Osteoblast (primary cell): Measurements from ENCODE around the gene HS1BP3. TPM values are rescaled to one million over a fixed set of nuclear protein-coding genes. Genes with fewer than 3 reads are reported as not detected.

Source experiments
- DNase-seq: peaks from one replicate; pipeline ENCODE4 v3.0.0; 2011; ENCODE audit warnings: low spot score, mixed read lengths; ENCODE audit not compliant: insufficient read length; ENCODE audit errors: missing footprints
- H2AFZ ChIP-seq: 2 replicates; pipeline ENCODE4 v1.6.0; 2011; ENCODE audit warnings: mild to moderate bottlenecking, low read length
- H3K27ac ChIP-seq: 2 replicates; pipeline ENCODE4 v1.5.1; 2011; ENCODE audit warnings: mild to moderate bottlenecking, low read depth, low read length, moderate library complexity
- H3K27me3 ChIP-seq: 2 replicates; pipeline ENCODE4 v1.6.0; 2012; ENCODE audit warnings: mild to moderate bottlenecking, control low read depth, inconsistent platforms, low read length, moderate library complexity; ENCODE audit not compliant: insufficient read depth
- H3K36me3 ChIP-seq: 2 replicates; pipeline ENCODE4 v1.5.1; 2011; ENCODE audit warnings: mild to moderate bottlenecking, low read length, control low read depth, moderate library complexity; ENCODE audit not compliant: insufficient read depth
- H3K4me1 ChIP-seq: 2 replicates; pipeline ENCODE4 v1.5.1; 2011; ENCODE audit warnings: mild to moderate bottlenecking, low read length, control low read depth, moderate library complexity; ENCODE audit not compliant: insufficient read depth
- H3K4me2 ChIP-seq: 2 replicates; pipeline ENCODE4 v1.6.0; 2011; ENCODE audit warnings: mild to moderate bottlenecking, low read length; ENCODE audit not compliant: insufficient read depth
- H3K4me3 ChIP-seq: fragments of 200-600 bp; sonication (generic); 3 replicates; pipeline ENCODE4 v1.5.1; 2012; ENCODE audit warnings: mild to moderate bottlenecking, low read length, inconsistent platforms; ENCODE audit not compliant: insufficient read depth
- H3K79me2 ChIP-seq: 2 replicates; pipeline ENCODE4 v1.6.0; 2012; ENCODE audit warnings: mild to moderate bottlenecking, low read length, control low read depth, inconsistent platforms; ENCODE audit not compliant: insufficient read depth
- H3K9me3 ChIP-seq: 2 replicates; pipeline ENCODE4 v1.5.1; 2011; ENCODE audit warnings: low read depth, low read length, control low read depth
- H4K20me1 ChIP-seq: 2 replicates; pipeline ENCODE4 v1.6.0; 2012; ENCODE audit warnings: mild to moderate bottlenecking, low read length, control low read depth; ENCODE audit not compliant: insufficient read depth
- total RNA-seq: library from RNA; depleted of rRNA; stranded (reverse); fragments of >200 nt; gene quantifications from 2 replicates; pipeline ENCODE4 v1.2.3, GENCODE V29; 2012
- TF ChIP-seq, protein P1 (sequence below): IDR thresholded peaks from 2 replicates; pipeline ENCODE4 v1.5.1; 2011; ENCODE audit warnings: mild to moderate bottlenecking, low read depth, low read length, moderate library complexity; ENCODE audit errors: extremely low read depth

Gene HS1BP3
- total RNA-seq, 1 donor, result 47.8 TPM

DNA sequence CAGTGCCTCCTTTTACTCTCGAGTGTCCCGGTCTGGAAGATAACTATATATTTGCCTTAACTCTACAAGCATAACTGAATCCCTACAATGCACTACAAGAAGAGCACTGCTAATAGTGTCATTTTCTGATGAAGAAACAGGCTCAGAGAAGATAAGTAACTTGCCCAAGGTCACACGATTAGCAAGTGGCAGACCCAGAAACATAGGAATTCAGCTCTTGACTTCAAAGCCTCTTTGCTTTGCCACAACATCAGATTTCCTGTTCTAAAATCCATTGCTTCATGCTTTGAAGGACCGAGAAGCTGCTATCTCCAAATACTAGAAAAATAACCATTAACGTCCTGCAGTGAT is 65.6 kb downstream of the HS1BP3 start:
- H3K36me3 ChIP-seq, result no peaks in the 10 kb centered on the region
- no peaks in the 10 kb centered on the region for H3K27me3 ChIP-seq
- no peaks in the 10 kb centered on the region for H3K79me2 ChIP-seq
- TF ChIP-seq, protein P1, sequence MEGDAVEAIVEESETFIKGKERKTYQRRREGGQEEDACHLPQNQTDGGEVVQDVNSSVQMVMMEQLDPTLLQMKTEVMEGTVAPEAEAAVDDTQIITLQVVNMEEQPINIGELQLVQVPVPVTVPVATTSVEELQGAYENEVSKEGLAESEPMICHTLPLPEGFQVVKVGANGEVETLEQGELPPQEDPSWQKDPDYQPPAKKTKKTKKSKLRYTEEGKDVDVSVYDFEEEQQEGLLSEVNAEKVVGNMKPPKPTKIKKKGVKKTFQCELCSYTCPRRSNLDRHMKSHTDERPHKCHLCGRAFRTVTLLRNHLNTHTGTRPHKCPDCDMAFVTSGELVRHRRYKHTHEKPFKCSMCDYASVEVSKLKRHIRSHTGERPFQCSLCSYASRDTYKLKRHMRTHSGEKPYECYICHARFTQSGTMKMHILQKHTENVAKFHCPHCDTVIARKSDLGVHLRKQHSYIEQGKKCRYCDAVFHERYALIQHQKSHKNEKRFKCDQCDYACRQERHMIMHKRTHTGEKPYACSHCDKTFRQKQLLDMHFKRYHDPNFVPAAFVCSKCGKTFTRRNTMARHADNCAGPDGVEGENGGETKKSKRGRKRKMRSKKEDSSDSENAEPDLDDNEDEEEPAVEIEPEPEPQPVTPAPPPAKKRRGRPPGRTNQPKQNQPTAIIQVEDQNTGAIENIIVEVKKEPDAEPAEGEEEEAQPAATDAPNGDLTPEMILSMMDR, result no peak
- H3K4me2 ChIP-seq, result no peak overlapping the region
- H3K4me1 ChIP-seq, result peaks cover 26% of the 10 kb centered on the region
- no peak overlapping the region for H2AFZ ChIP-seq
- H3K27ac ChIP-seq, result no peak overlapping the region
- H3K9me3 ChIP-seq, result no peaks in the 10 kb centered on the region
- no peak overlapping the region for H3K4me3 ChIP-seq
- DNase-seq, result no peak
- no peaks in the 10 kb centered on the region for H4K20me1 ChIP-seq

DNA sequence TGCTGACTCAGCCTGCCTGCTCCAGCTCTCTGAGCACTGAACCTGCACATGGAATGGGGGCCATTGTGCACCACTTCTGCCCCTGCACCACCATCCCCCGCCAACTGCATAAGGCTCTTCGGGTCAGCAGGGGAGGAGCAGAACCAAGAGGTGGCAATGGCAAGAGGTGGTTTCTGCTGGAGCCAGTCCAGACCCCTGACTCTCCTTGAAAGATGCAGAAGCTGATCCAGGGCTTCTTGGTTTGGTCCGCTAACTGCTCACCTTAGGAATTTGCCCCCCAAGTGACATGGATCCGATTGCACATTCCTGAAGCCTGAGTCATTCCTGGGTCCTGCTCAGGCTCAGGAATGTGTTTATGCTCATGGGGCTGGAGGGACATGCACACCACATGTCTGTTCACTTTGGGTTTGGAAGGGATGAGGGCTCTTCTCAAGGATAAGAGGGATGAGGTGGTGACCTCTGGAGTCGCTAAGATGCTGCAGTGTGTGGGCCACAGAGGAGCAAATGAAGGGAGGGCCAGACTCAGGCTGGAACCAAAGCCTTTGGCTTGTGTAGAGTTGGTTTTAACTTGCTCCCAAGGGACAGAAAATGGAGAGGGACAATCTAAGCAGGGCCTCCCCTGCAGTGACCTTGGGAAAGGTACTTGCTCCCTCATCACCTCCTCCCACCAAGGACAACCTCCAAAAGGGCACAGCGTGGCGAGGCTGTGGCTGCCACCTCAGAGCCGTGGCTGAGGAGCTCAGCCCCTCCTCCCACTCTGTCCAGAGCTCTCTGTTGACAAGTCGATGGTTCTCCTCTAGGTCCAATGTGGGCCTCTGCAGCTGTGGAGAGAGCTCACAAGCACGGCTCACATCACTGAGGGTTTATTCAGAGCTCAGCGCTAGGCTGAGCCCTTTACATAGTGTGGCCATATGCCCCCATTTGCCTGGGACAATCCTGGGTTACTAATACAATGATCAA is 66.2 kb downstream of the HS1BP3 start:
- Histone ChIP-seq H3K4me3 (peak overlapping the region; percentile 7), H4K20me1 (no peaks in the 10 kb centered on the region), H3K9me3 (no peaks in the 10 kb centered on the region), H3K79me2 (no peaks in the 10 kb centered on the region), H3K4me2 (peak overlapping the region; percentile 57), H3K27ac (peak overlapping the region; percentile 55), H3K4me1 (peaks cover 23% of the 10 kb centered on the region), H3K27me3 (no peaks in the 10 kb centered on the region), H2AFZ (no peak overlapping the region), H3K36me3 (no peaks in the 10 kb centered on the region)
- TF ChIP-seq, protein P1, result no peak
- DNase-seq, result peak; percentile 94

DNA sequence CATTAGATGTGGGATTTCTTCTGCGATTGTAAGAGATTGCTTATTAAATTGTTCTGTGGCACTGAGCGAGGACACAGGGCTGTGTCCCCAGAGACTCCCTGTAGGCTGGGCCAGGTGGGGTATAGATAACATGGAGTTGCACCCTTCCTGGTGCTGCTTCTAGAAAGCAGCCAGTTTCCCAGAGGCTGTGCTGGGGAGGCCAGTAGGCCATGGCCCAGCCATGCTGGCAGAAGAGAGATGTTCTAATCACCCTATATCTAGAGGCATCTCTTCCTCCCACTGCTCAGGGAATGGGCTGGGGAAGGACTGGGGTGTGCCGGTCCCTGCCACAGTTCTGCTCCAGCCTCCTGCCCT is 66.9 kb downstream of the HS1BP3 start:
- no peak for DNase-seq
- peak overlapping the region; percentile 57 for H3K4me2 ChIP-seq
- H3K27me3 ChIP-seq, result no peaks in the 10 kb centered on the region
- H3K4me1 ChIP-seq, result peaks cover 27% of the 10 kb centered on the region
- no peak overlapping the region for H2AFZ ChIP-seq
- no peak overlapping the region for H3K4me3 ChIP-seq
- H3K36me3 ChIP-seq, result no peaks in the 10 kb centered on the region
- no peaks in the 10 kb centered on the region for H3K79me2 ChIP-seq
- no peaks in the 10 kb centered on the region for H3K9me3 ChIP-seq
- H3K27ac ChIP-seq, result peak overlapping the region; percentile 55
- TF ChIP-seq, protein P1, result no peak
- no peaks in the 10 kb centered on the region for H4K20me1 ChIP-seq

DNA sequence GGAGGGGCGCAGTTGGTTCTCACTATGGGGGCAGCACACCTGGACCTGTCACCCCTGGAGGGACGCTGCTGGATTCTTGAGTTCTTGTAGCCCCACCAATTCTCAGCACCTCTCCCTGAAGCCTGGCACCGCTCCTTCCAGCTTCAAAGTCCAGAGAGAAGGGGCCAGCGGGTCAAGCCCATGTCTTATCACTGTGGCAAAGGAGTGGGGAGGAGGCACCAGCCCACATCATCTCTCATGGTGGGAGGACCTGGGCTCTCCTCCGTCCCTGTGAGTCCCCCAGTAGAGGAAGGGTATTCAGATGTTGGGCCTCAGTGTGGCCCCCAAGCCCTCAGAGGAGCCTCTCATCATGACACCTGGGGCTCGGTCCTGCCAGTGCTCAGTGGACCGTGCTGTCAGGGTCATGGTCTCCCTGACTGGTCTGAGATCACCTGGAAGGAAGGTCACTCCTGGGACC is 67.4 kb downstream of the HS1BP3 start:
- Histone ChIP-seq H4K20me1 (no peaks in the 10 kb centered on the region), H2AFZ (no peak overlapping the region), H3K27ac (peak overlapping the region; percentile 55), H3K79me2 (no peaks in the 10 kb centered on the region), H3K4me1 (peaks cover 33% of the 10 kb centered on the region), H3K27me3 (no peaks in the 10 kb centered on the region), H3K4me2 (no peak overlapping the region), H3K9me3 (no peaks in the 10 kb centered on the region), H3K36me3 (no peaks in the 10 kb centered on the region), H3K4me3 (no peak overlapping the region)
- DNase-seq, result no peak
- TF ChIP-seq, protein P1, result no peak
